COLO668 (cell line): ENCODE measurements around the gene CKMT1A.
A peak's percentile ranks its signal among the peaks of the same experiment; 100 is the strongest.
"Not testable (repeated sequence)": the region's sequence is repeated elsewhere in the genome, so short reads cannot be mapped to it uniquely, and the experiment has no call there.

Experiments
- DNase-seq: peaks from one replicate; lab custom pipeline; 2025; ENCODE audit not compliant: unreplicated experiment; lab: John Stamatoyannopoulos, UW

Gene CKMT1A

DNA sequence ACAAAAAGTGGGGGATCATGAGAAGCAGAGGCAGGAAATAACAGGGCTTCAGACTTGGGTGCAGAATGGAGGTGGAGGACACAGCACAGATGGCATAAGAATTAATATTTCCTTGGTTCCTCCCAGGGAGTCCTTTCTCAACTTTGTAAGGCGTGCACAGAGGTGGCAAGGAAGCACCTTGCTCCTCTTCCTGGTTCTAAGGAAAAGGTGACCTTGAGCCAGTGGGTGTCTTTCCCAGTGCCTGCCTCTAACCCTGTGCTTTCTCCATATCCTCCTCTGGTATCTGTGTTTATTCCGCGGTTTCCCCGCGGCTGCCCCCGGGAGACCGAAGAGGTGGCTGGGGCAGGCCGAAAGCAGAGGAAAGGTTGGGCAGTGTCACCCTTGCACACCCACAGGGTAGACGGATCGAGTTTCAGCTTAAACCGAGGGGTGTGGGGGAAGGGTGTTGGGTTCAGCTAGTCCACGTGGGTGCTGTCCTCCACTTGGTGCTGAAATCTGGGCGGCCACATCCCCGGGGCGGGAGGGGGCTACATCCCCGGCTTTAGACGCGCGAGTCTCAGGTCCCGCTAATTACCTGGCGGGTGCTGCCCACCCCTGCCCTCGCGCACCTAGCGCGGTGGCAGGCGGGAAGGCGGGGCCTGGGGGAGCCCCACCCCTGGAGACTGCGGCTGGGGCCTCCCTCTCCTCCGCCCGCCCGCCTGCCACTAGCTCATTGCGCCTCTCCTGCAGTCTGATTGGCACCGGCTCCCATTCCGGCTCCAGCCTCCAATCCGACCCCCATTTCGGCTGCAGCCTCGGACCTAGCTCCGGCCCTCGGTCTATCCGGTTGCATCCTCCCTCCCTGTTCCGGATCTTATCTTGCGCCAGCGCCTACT lies at the start of gene CKMT1A:
TSS of gene CKMT1A (plus strand) at position 712 of the 875 bp plus-strand sequence. CDS start 192 bp downstream, outside the sequence.
- not testable (repeated sequence) for DNase-seq

DNA sequence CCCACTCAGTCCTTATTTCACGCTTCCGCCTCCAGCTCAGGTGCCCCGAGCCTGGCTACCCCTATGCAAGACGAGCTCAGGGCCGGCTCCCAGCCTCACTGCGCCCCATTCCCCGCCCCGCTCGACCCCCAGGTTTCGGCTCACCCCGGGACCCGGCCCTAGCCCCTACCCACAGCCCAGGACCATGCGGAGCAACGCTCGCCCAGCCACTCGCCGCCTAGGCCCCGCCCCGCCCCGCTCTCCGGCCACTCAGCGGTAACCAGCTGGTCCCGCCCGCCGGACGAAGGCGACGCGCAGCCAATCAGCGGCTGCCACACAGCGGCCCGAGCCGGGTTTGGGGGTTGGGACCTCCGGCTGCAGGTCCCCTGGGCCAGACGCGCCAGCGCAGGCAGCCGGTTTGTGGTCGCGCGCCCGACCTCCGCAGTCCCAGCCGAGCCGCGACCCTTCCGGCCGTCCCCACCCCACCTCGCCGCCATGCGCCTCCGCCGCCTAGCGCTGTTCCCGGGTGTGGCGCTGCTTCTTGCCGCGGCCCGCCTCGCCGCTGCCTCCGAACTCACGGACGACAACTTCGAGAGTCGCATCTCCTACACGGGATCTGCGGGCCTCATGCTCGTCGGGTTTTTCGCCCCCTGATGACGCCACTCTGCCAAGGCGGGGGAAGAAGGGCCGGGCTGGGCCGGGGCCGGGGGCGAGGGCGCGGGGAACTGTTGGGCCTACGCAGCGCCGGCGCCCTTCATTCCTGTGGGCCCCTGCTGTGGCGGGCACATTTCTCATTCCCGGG lies 44.8 kb upstream of the CKMT1A start, which contains the start of gene CATSPER2:
TSS of gene CATSPER2 (minus strand) at position 196 of the 781 bp plus-strand sequence. CDS start 783 bp downstream, outside the sequence.
- no peak for DNase-seq

DNA sequence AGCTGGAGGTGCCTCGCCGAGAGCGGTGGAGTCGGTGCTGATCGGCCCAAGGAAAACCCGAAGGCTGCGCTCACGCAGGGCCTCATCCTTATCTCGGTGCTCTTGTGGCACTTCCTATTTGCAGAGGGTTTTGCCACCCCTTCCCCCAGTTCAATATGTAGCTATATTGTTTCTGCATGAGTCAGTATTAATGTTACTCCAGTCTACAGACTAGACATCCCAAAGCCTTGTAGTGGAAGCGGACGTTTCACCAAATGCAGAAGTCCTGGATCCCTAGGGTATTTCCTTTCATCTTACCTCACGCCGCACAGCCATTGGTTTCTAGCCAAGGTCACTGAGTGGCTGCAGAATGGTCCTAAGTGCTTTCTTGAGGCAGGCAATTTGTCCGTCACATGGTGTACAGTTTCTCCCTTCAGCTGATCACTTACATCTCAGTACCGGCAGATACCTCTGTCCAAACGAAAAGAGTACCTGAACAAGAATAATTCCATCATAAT lies 44.2 kb upstream of the CKMT1A start:
- DNase-seq = not testable (repeated sequence)

DNA sequence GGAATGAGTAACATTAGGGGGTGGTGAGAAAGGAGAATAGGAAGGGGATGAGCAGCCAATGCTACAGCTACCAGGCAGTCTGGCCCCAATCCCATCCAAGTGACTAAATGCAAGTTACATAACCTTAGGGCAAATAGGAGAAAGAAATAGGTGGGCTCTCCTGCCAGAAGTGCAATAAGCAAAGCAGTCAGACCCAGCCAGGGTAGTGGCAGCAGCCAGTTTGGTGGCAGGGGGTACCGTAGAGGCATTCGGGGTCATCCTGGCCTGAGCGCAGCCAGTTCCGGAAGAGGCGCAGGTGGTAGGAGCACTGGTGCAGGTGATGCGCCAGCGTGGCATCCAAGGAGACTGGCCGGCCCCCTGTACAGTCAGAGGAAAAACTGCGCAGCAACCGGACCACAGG lies 33.9 kb upstream of the CKMT1A start:
- DNase-seq = not testable (repeated sequence)

DNA sequence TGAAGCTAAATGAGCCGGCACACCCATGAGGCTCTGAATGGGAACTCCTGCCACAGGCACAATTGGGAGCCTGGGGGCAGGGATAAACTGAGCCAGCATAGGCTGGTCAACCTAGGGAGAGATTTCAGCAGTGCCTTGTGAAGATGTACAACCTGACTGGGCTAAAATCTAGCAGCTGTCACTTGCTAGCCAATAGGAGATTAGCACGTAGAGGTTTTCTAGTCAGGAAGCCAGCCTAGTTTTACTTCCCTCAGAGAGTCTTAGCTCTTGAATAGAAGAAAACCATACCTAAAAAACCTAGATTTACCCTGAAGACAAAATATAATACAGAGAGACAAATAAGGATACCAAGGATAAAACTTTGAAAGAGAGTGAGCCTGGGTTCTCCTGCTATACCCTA lies 31.4 kb upstream of the CKMT1A start:
- DNase-seq = not testable (repeated sequence)

DNA sequence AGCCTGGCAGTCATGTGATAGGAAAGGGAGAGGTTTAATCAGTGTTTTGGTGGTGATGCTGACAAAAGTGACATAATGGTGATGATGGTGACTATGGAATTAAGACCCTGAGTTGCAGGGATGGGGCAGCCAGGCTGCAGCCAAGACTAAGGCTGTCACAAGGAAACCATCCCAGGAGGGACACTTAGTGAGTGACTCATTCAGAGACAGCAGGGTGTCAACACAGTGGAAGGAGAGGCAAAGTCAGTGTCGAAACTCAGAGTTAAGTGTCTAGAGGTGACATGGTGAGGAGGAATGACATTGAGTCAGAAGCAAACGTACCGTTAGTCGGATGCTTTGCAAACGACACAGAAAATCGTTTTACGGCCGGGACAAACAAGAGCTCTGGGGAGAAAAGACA lies 30.3 kb upstream of the CKMT1A start:
- not testable (repeated sequence) for DNase-seq

DNA sequence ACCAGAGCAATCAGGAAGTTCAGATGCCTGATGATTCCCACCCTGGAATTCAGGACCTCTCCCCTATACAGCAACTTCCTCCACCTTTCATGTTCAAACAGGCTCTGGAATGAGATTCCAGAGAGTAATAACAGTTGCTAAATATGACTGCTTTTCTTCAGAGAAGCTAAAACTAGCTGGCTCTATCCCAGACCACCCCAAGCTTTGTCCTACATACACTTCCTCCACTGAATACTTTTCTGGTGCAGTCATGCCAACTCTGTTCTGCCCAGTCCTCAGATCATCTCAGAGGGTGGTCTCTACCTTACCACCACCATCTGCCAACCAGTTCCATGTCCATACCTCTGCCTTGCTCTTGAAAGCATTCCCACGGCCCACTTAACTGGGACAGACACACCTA lies 27.5 kb upstream of the CKMT1A start:
- DNase-seq = not testable (repeated sequence)

DNA sequence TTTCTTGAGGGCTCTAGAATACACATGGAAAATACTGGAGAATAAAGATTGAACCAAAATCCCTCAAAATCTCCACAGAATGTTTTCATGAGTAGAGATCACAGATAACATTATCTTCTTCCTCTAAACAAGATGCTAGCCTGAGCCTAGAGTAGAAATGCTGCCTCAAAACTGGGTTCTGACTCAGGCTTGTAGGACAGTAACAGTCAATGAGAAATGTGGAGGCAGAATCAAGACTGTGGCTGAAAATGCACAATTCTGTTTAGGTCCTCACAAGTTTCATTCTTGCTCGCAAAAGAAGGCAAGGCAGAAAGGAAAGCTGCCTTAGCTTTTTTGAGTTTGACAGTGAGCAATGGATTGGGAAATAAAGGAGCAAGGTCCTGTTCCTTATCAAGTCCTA lies 19.5 kb upstream of the CKMT1A start:
- not testable (repeated sequence) for DNase-seq

DNA sequence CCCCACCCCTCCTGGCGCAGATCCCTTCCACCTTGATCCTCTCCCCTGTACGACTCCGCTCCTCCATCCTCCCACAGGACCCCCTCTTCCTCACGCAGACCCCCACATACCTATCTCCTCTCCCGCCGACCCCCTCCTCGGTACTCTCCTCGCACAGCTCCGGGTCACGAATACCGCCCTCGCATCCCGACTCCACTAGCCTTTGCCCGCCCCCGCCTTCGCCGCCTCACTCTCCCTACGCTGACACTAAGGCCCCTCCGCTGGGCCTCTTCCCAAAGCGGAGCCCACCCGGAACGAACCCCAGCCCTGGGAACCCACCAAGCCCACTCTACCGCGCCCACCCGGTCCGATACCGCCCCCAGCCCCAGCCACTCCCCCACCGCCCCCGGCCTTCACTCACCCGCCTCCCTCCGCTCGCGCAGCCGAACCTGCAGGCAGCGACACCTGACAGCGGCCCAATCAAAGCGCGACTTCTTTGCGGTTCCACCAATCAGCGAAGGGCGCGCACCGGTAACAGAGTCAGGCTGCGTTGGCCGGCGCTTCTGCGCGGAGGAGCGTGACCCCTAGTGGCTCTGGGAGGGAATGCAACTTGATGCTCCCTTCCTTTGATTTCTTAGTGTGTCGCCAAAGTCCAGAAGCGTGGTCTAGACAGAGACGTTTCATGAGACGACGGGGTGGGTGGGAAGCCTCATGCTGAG lies 3.9 kb upstream of the CKMT1A start:
- DNase-seq = not testable (repeated sequence)

DNA sequence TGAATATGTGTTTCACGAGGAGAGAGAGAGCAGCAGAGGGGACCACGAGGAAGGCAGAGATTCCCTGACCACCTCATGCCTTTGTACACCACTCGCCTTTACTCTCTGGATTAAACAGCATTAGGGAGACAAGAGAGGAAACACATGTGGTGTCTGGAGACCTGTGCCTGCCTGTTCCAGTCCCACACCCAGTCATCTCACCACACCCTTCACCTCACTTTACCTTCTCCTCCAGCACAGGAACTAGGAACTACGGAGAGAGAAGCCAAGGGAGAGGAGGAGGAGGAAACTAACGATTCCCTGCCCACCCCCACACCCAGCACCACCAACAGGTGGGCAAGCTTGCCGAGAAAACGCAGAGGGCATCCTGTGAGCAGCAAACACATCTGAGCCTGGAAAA lies 980 bp upstream of the CKMT1A start:
- DNase-seq = not testable (repeated sequence)

DNA sequence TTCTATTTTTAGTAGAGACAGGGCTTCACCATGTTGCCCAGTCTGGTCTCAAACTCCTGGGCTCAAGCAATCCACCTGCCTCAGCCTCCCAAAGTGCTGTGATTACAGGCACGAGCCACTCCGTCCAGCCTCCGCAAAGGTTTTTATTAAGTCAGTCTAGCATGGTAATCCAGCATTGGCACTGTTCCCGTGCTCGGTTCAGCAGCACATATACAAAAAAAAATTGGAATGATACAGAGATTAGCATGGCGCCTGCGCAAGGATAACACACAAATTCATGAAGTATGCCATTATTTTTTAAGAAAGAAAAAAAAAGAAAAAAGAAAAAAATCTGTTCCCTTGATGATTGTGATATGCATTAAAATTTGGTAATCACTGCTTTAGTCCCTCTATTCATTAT lies 8.5 kb downstream of the CKMT1A start:
- DNase-seq = no peak

DNA sequence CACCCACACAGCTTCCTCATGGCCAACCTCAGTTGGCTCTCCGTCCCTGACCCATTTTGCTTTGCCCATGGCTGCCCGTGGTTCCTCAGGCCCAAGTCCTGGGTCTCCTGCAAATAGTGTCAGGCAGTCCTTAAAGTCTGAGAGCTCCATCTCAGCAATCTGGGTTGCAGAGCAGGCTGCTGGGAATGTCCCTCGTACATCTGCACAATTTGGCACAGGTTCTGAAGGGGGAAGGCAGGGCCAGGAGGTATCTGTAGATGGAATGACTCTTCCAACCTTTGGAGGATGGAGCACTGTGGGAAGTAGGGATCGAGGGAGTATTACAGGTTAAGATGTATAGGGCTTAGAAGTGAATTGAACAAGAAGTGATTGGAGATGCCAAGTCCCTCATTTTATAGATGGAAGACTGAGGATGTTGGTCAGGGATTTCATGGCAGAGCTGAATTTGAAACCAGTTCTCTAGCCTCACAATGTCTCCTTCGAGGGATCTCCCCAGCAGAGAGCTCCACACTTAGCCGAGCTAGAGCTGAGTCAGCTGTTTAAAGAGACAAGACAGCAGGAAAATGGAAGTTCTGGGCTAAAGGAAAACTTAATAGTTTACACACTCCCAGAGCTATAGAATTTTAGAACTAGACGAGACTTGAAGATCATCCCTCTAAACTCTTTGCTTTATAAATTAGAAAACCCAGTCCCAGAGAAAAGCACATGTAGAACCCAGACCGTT lies 9.2 kb downstream of the CKMT1A start:
- DNase-seq = no peak

DNA sequence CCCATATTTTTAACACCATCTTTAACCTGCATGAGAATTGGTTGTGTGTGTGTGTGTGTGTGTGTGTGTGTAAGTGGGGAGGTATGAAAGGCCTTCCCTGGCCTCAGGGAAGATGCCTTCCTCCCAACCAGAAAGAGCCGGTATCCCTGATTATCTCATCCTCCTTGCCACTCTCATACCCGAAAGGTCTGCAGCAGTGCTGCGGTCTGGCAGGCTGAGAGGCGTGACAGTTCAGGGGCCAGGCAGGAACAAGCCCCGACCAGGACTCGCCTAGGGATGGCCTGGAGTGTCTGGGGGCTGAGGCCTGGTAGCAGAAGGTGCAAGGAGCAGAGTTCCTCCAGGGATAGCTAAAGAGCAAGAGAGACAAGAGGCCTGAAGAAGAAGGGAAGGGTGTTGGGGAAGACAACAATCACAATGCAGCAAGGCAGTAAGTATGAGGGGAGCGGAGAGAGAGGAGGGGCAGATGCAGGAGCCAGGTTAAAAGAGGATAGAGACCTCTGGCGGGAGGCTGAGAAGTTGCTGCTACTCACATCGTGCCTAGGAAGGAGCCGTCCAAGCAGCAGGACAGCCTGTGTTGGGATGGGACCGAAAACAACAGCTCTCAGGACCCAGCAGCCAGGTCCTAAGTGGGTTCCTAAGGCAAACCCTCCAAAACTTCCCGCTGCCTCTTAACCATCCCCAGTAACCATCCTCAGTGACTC lies 16.9 kb downstream of the CKMT1A start:
- DNase-seq = not testable (repeated sequence)

DNA sequence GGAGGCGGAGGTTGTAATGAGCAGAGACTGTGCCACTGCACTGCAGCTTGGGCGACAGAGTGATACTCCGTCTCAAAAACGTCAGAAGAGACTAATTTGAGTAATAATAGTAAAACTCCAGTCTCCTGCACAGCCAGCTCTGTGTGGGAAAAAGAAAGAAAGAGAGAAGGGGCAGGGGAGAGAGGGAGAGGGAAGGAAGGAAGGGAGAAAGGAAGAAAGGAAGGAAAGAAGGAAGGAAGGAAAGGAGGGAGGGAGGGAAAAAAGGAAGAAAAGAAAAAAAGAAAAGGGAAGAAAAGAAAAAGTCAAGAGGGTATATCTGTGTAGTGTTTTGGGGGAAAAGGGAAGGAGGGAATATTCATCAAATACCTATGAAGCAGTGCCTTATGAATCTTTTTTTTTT lies 29.5 kb downstream of the CKMT1A start:
- no peak for DNase-seq

DNA sequence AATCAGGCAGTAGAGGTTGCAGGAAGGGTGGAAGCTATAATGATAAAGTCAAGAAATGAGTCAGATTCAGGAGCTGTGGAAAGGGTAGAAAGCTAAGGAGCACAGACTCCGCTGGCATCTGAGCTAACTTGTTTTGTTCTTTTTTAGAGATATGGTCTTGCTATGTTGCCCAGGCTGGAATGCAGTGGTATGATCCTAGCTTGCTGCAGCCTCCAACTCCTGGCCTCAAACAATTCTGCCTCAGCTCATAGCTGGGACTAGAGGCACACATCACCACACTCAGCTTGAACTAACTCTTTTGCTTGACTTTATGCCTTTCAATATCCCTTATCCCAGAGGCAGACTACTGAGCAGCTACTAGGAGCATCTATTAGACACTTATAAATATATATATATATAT lies 32.6 kb downstream of the CKMT1A start:
- DNase-seq = not testable (repeated sequence)

DNA sequence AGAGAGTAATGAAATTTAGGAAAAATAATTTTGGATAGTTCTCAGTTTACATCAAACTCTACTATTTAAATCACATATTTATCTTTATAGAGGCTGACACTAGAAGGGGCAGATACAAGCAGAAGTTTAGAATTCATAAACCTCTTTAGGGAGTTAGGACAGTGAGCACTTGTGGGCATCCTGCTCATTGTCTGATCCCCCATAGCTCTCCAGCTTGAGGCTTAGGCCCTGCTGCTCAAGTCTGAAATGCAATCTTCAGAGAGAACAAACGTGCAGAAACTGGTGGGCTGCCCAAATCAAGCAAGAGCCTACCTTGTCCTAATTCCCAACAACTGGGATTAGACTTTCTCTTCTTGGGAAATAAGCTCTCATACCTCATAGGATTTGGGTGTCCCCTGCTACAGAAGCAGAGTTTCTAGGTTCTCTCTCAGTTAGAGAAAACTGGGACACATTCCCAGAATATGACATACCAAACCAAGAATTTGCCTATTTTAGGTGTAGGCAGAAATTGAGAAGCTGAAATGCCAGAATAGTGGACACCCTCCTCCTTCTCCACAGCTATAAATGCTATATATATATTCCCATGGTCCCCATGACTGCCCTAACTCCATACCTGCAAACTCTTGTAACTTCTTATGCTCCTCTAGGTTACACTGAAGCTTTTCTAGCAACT lies 34.5 kb downstream of the CKMT1A start:
- not testable (repeated sequence) for DNase-seq

DNA sequence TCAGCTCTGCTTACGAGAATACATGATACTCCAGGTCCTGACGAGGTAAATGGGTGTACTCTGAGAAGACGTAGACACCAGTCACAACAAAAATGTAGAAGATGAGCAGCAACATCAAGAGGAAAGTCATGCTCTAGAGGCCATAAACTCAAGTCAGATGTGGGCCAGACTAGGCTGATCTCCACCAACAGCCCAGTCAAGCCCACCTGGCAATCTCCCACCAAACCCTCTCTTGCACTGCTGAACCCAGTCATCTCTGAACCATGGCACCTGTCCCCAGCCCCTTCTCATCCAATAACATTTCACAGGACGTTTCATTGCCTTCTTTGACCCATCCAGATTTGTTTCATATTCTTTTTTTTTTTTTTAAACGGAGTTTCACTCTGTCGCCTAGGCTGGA lies 41.8 kb downstream of the CKMT1A start:
- DNase-seq = no peak

DNA sequence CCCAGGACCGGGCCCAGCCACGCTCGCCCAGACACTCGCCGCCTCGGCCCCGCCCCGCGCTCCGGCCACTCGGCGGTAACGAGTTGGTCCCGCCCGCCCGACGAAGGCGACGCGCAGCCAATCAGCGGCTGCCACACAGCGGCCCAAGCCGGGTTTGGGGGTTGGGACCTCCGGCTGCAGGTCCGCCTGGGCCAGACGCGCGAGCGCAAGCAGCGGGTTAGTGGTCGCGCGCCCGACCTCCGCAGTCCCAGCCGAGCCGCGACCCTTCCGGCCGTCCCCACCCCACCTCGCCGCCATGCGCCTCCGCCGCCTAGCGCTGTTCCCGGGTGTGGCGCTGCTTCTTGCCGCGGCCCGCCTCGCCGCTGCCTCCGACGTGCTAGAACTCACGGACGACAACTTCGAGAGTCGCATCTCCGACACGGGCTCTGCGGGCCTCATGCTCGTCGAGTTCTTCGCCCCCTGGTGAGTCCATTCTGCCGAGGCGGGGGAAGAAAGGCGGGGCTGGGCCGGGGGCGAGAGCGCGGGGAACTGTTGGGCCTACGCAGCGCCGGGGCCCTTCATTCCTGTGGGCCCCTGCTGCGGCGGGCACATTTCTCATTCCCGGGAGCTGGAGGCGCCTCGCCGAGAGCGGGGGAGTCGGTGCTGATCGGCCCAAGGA lies 52.7 kb downstream of the CKMT1A start, which contains the start of gene PDIA3:
TSS of gene PDIA3 (plus strand) at position 194 of the 658 bp plus-strand sequence. CDS start at position 296, 102 bp downstream.
- peak; percentile 90 for DNase-seq
